K562 (cell line): Measurements from ENCODE around the gene CUEDC2. TPM values are rescaled to one million over a fixed set of nuclear protein-coding genes. Genes with fewer than 3 reads are reported as not detected.
A peak's percentile ranks its signal among the peaks of the same experiment; 100 is the strongest.

Experiments used
- ATAC-seq: fragments of 200-7000 bp; cut with Tn5 transposase; 3 replicates; pipeline ENCODE4 v1.9.1; 2020; ENCODE audit warnings: moderate library complexity
- BruUV-seq: library from RNA; stranded (reverse); fragments of 400-500 nt; replicated peaks from 2 replicates; lab custom pipeline; 2021; lab: Mats Ljungman, UMichigan
- CTCF ChIA-PET: fragments of 300-600 bp; formaldehyde crosslinking; extraction: SDS; loops from one replicate; lab custom pipeline; 2021; ENCODE audit warnings: low intra/inter-chr PET ratio; lab: Yijun Ruan, JAX
- POLR2A ChIA-PET: fragments of 300-600, 350-650 bp; sonication (Branson Sonifier 250); formaldehyde crosslinking; extraction: SDS; loops from one replicate; lab custom pipeline; 2021; ENCODE audit warnings: antibody characterized with exemption, inconsistent platforms; lab: Yijun Ruan, JAX
- DNase-seq, 4 experiments: peaks; one replicate each; pipeline versions ENCODE4 v3.0.0 to v3.0.0-alpha.2; 2011 to 2018; ENCODE audit warnings: low spot score in 3 of 4, mixed read lengths in 3 of 4; ENCODE audit errors: extremely low read depth in 1 of 4
- FAIRE-seq: peaks from 2 replicates; lab custom pipeline; 2011; peaks lifted over from hg19 to GRCh38; lab: Jason Lieb, UNC
- H2AFZ ChIP-seq: 2 replicates; pipeline ENCODE4 v1.6.0; 2011; ENCODE audit warnings: low read depth, low read length, control low read depth, inconsistent platforms
- H3K27ac ChIP-seq: fragments of 200-600 bp; 3 replicates; pipeline ENCODE4 v1.8.0; 2011; ENCODE audit warnings: low read depth, mild to moderate bottlenecking, control low read depth, inconsistent platforms, low read length, moderate library complexity, mixed read lengths; ENCODE audit errors: extremely low read depth
- H3K27me3 ChIP-seq, 2 experiments: fragments of 300-600 bp in 1 of 2; 2 replicates in 1 of 2; 3 replicates in 1 of 2; pipeline versions ENCODE4 v1.6.0 to v1.8.0; 2011; ENCODE audit warnings: inconsistent platforms in 2 of 2, low read length in 2 of 2, mild to moderate bottlenecking in 1 of 2, mixed read lengths in 1 of 2, moderate library complexity in 1 of 2; ENCODE audit not compliant: control insufficient read depth in 2 of 2, insufficient read depth in 2 of 2
- H3K36me3 ChIP-seq: fragments of 300-600 bp; 3 replicates; pipeline ENCODE4 v1.8.0; 2011; ENCODE audit warnings: mild to moderate bottlenecking, low read length, inconsistent platforms; ENCODE audit not compliant: control insufficient read depth, insufficient read depth
- H3K4me1 ChIP-seq, 2 experiments: fragments of 200-600 bp in 1 of 2; replicated peaks in 1 of 2; 2 replicates in 1 of 2; 3 replicates in 1 of 2; pipeline versions ENCODE4 v1.5.1 to v1.8.0; 2011; ENCODE audit warnings: inconsistent platforms in 2 of 2, low read length in 2 of 2, mild to moderate bottlenecking in 1 of 2, mixed read lengths in 1 of 2, moderate library complexity in 1 of 2; ENCODE audit not compliant: control insufficient read depth in 2 of 2, insufficient read depth in 2 of 2
- H3K4me2 ChIP-seq: 2 replicates; pipeline ENCODE4 v1.6.1; 2011; ENCODE audit warnings: low read length, control low read depth, inconsistent platforms, mixed read lengths; ENCODE audit not compliant: insufficient read depth
- H3K4me3 ChIP-seq: fragments of 200-600 bp; sonication (generic), shearing (Covaris generic); 2 replicates; pipeline ENCODE4 v1.5.1; 2016; ENCODE audit warnings: control low read depth, inconsistent platforms
- H3K79me2 ChIP-seq: fragments of 200-600 bp; 3 replicates; pipeline ENCODE4 v1.8.0; 2011; ENCODE audit warnings: low read length, inconsistent platforms; ENCODE audit not compliant: control insufficient read depth, insufficient read depth
- H3K9ac ChIP-seq, 2 experiments: 2 replicates each; pipeline versions ENCODE4 v1.6.0 to v1.6.1; 2011; ENCODE audit warnings: low read depth in 2 of 2, low read length in 2 of 2, control low read depth in 1 of 2, inconsistent platforms in 1 of 2, mild to moderate bottlenecking in 1 of 2, mixed read lengths in 1 of 2; ENCODE audit not compliant: insufficient read depth in 1 of 2
- H3K9me1 ChIP-seq: one replicate; pipeline ENCODE4 v1.6.0; 2011; ENCODE audit warnings: inconsistent platforms, mild to moderate bottlenecking, low read length, moderate library complexity; ENCODE audit not compliant: control insufficient read depth, insufficient read depth
- H3K9me3 ChIP-seq: replicated peaks from 2 replicates; pipeline ENCODE4 v1.5.1; 2011; ENCODE audit warnings: low read depth, low read length, inconsistent platforms; ENCODE audit not compliant: control insufficient read depth, insufficient read depth
- H4K20me1 ChIP-seq: replicated peaks from 2 replicates; pipeline ENCODE4 v1.6.1; 2011; ENCODE audit warnings: low read length, inconsistent platforms, mixed read lengths; ENCODE audit not compliant: control insufficient read depth, insufficient read depth
- BCOR ChIP-seq: fragments of 450-650 bp; IDR thresholded peaks from 2 replicates; pipeline ENCODE4 v1.6.1; 2016
- E2F4 ChIP-seq: sonication (generic); formaldehyde crosslinking; IDR thresholded peaks from 2 replicates; pipeline ENCODE4 v1.8.0; 2022; ENCODE audit warnings: mild to moderate bottlenecking, low read depth, missing genetic modification reagents
- KLF10 ChIP-seq: fragments of 250-450 bp; sonication (Bioruptor Pico); IDR thresholded peaks from 2 replicates; pipeline ENCODE4 v1.6.1; 2021; ENCODE audit warnings: matching md5 sums
- RBM39 ChIP-seq: fragments of 200-400 bp; formaldehyde crosslinking; optimal IDR thresholded peaks from 2 replicates; pipeline ENCODE3; 2018; ENCODE audit warnings: low read depth, low read length
- TBP ChIP-seq: optimal IDR thresholded peaks from 2 replicates; pipeline ENCODE3; 2011; ENCODE audit warnings: low read depth, low read length, improper control_type of control experiment
- YBX1 ChIP-seq: fragments of 450-650 bp; IDR thresholded peaks from 2 replicates; pipeline ENCODE4 v1.7.1; 2016; ENCODE audit warnings: mild to moderate bottlenecking
- ZBTB8A ChIP-seq: fragments of 450-650 bp; IDR thresholded peaks from 2 replicates; pipeline ENCODE4 v1.6.1; 2018; ENCODE audit warnings: mild to moderate bottlenecking, moderate library complexity; ENCODE audit not compliant: partially characterized antibody
- ZKSCAN8 ChIP-seq: fragments of 200-800 bp; sonication (Bioruptor generic); IDR thresholded peaks from 2 replicates; pipeline ENCODE4 v1.6.1; 2016; ENCODE audit warnings: missing genetic modification characterization, missing compliant biosample characterization
- ZNF23 ChIP-seq: fragments of 250-450 bp; sonication (Bioruptor Pico); IDR thresholded peaks from 2 replicates; pipeline ENCODE4 v1.4.0; 2020; ENCODE audit warnings: mild to moderate bottlenecking
- ZNF518B ChIP-seq: fragments of 250-450 bp; sonication (Bioruptor Pico); IDR thresholded peaks from 2 replicates; pipeline ENCODE4 v1.5.0; 2021; ENCODE audit warnings: mild to moderate bottlenecking, moderate library complexity
- WGBS: fragments of 100-300 bp; shearing (Covaris generic); methylation state at CpG from one replicate; pipeline ENCODE4 v1.1.6; 2016; ENCODE audit warnings: low coverage, mixed read lengths; ENCODE audit not compliant: insufficient coverage; ENCODE audit errors: missing lambda C conversion rate; 5-methylcytosine and 5-hydroxymethylcytosine counted together
- in situ Hi-C: fragments of 300-500 bp; cut with MboI; formaldehyde crosslinking; loops from 4 replicates; pipeline ENCODE4 v1.15.0; 2018; ENCODE audit warnings: inconsistent platforms, mixed read lengths
- intact Hi-C: fragments of 100-400 bp; cut with micrococcal nuclease; formaldehyde crosslinking; loops from 2 replicates; pipeline ENCODE4 v1.14.2; 2022
- polyA plus RNA-seq, 8 experiments: library from polyadenylated mRNA; depleted of rRNA in 4 of 8; stranded (reverse) in 5 of 8; unstranded in 3 of 8; fragments of >200 nt; fragmentation: Nextera tagmentation in 2 of 8; fragmentation: Illumina TruSeq in 1 of 8; extraction: Ambion mirVana in 2 of 8; extraction: Trizol in 1 of 8; gene quantifications; 2 replicates each; pipeline versions ENCODE4 v1.2.1 to v1.2.3, GENCODE V29; 2011 to 2014; ENCODE audit warnings: inconsistent platforms in 1 of 8, missing spikeins in 1 of 8
- total RNA-seq, 7 experiments: library from RNA; depleted of rRNA in 6 of 7; stranded (reverse); fragments of >200 nt in 6 of 7; fragmentation: Illumina TruSeq in 2 of 7; extraction: Trizol in 2 of 7; gene quantifications; 2 replicates each; pipeline versions ENCODE4 v1.2.1 to v1.2.3, GENCODE V29; 2011 to 2021; ENCODE audit warnings: low replicate concordance in 1 of 7
- TF ChIP-seq, protein P1 (sequence below): fragments of 450-650 bp; IDR thresholded peaks from 2 replicates; pipeline ENCODE4 v1.6.1; 2016; ENCODE audit warnings: missing biosample characterization, missing genetic modification characterization
- TF ChIP-seq, protein P2 (sequence below): fragments of 250-450 bp; sonication (Bioruptor Pico); IDR thresholded peaks from 2 replicates; pipeline ENCODE4 v1.4.0; 2020; ENCODE audit warnings: mild to moderate bottlenecking, moderate library complexity
- TF ChIP-seq, protein P3 (sequence below): fragments of 250-450 bp; sonication (Bioruptor Pico); IDR thresholded peaks from 2 replicates; pipeline ENCODE4 v1.4.0; 2020

Gene CUEDC2
- total and polyA plus RNA-seq, 9 of the 15 experiments (the other 6 are each of a cell fraction or from before 2014, with no cell fraction given), result 8.5 to 48.9 (median 27.4) TPM

DNA sequence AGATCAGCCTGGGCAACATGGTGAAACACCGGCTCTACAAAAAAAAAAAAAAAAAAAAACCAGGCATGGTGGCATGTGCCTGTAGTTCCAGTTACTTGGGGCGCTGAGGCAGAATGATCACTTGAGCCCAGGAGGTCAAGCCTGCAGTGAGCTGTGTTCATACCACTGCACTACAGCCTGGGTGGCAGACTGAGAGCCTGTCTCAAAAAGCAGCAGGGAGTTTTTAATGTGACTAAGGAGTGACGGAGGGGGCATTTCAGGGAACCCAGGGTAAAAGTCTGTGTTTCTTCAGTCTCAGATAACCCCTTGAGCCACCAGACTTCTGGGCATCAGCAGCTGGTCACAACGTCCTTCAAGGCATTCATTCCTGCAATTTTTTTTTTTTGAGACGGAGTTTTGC lies 21.1 kb upstream of the CUEDC2 start:
- ChIA-PET CTCF (no interaction called here), POLR2A (interaction anchor here (0.6 to 1.2 kb wide), 5 partner anchors 17 to 141 kb away, joined by 3 to 6 read pairs (median 3); partner anchors contain the start of gene CUEDC2)
- H3K9me3 ChIP-seq, result no peaks in the 10 kb centered on the region
- WGBS, result 82% methylated on average over 4 of the region's 5 CpGs
- peaks cover 43% of the 10 kb centered on the region for H3K79me2 ChIP-seq
- peaks cover 41 to 42% of the 10 kb centered on the region in 2 experiments for H3K4me1 ChIP-seq
- ATAC-seq (no peak), FAIRE-seq (no peak), DNase-seq (no peak)
- H3K9me1 ChIP-seq, result no peaks in the 10 kb centered on the region
- peaks cover 44% of the 10 kb centered on the region; the same call in 2 of the 3 replicates for H3K36me3 ChIP-seq
- H2AFZ ChIP-seq, result no peak overlapping the region
- 0 out of 4 replicates have a peak overlapping the region, but pooled peaks of 1 of the 2 experiments have one; percentile 9 for H3K9ac ChIP-seq
- H3K27ac ChIP-seq, result peak overlapping the region; percentile 70; the same call in 2 of the 3 replicates
- H4K20me1 ChIP-seq, result no peaks in the 10 kb centered on the region
- H3K4me2 ChIP-seq, result no peak overlapping the region
- TF ChIP-seq ZNF518B (CRISPR knock-in tag) (no peak), BCOR (no peak), RBM39 (no peak), E2F4 (CRISPR knock-in tag) (no peak), ZKSCAN8 (no peak), ZBTB8A (no peak), KLF10 (CRISPR knock-in tag) (no peak), TBP (no peak), ZNF23 (CRISPR knock-in tag) (no peak), YBX1 (no peak)
- TF ChIP-seq, protein P1, sequence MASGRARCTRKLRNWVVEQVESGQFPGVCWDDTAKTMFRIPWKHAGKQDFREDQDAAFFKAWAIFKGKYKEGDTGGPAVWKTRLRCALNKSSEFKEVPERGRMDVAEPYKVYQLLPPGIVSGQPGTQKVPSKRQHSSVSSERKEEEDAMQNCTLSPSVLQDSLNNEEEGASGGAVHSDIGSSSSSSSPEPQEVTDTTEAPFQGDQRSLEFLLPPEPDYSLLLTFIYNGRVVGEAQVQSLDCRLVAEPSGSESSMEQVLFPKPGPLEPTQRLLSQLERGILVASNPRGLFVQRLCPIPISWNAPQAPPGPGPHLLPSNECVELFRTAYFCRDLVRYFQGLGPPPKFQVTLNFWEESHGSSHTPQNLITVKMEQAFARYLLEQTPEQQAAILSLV (tag), result no peak
- TF ChIP-seq, protein P2, sequence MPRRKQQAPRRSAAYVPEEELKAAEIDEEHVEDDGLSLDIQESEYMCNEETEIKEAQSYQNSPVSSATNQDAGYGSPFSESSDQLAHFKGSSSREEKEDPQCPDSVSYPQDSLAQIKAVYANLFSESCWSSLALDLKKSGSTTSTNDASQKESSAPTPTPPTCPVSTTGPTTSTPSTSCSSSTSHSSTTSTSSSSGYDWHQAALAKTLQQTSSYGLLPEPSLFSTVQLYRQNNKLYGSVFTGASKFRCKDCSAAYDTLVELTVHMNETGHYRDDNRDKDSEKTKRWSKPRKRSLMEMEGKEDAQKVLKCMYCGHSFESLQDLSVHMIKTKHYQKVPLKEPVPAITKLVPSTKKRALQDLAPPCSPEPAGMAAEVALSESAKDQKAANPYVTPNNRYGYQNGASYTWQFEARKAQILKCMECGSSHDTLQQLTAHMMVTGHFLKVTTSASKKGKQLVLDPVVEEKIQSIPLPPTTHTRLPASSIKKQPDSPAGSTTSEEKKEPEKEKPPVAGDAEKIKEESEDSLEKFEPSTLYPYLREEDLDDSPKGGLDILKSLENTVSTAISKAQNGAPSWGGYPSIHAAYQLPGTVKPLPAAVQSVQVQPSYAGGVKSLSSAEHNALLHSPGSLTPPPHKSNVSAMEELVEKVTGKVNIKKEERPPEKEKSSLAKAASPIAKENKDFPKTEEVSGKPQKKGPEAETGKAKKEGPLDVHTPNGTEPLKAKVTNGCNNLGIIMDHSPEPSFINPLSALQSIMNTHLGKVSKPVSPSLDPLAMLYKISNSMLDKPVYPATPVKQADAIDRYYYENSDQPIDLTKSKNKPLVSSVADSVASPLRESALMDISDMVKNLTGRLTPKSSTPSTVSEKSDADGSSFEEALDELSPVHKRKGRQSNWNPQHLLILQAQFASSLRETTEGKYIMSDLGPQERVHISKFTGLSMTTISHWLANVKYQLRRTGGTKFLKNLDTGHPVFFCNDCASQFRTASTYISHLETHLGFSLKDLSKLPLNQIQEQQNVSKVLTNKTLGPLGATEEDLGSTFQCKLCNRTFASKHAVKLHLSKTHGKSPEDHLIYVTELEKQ (CRISPR knock-in tag), result no peak
- TF ChIP-seq, protein P3, sequence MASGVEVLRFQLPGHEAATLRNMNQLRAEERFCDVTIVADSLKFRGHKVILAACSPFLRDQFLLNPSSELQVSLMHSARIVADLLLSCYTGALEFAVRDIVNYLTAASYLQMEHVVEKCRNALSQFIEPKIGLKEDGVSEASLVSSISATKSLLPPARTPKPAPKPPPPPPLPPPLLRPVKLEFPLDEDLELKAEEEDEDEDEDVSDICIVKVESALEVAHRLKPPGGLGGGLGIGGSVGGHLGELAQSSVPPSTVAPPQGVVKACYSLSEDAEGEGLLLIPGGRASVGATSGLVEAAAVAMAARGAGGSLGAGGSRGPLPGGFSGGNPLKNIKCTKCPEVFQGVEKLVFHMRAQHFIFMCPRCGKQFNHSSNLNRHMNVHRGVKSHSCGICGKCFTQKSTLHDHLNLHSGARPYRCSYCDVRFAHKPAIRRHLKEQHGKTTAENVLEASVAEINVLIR, result no peak
- in situ Hi-C loops, result no loop called here
- no peaks in the 10 kb centered on the region for H3K27me3 ChIP-seq
- intact Hi-C loops, result no loop called here
- no peak overlapping the region for H3K4me3 ChIP-seq
- no TSS peak for BruUV-seq
